ENCODE data around the gene CPSF6. TPM values are rescaled to one million over a fixed set of nuclear protein-coding genes. Genes with fewer than 3 reads are reported as not detected.

The CPSF6 gene
- total RNA-seq, 1 experiment from 2014 or later: 96.7 TPM

GRCh38 chr12:69239922-69240630 is 707 bp downstream of the CPSF6 start:
- BruUV-seq (replicated peaks): no TSS peak
- Histone ChIP-seq H2AFZ (ENCODE audit: low read length) (0 out of 2 replicates have a peak overlapping the region, but pooled peaks have one; percentile 13), H3K4me3 (ENCODE audit: low read length) (peak overlapping the region; percentile 100), H3K27ac (ENCODE audit: low read length) (peak overlapping the region; percentile 28), H3K79me2 (ENCODE audit: low read length) (peaks cover 56% of the 10 kb centered on the region), H3F3A (ENCODE audit: low read length, unreplicated experiment) (no peaks in the 10 kb centered on the region), H3K4me1 (ENCODE audit: insufficient read depth, low read length) (peaks cover 13% of the 10 kb centered on the region), H3K9me3 (ENCODE audit: low read length) (no peaks in the 10 kb centered on the region), H4K20me1 (ENCODE audit: low read length) (peaks cover 37% of the 10 kb centered on the region), H3K9me2 (replicated peaks; ENCODE audit: low read length) (no peaks in the 10 kb centered on the region), H3K9ac (ENCODE audit: low read length) (peak overlapping the region; percentile 95), H3K27me3 (ENCODE audit: low read length) (no peaks in the 10 kb centered on the region), H3K36me3 (ENCODE audit: low read depth, low read length) (no peaks in the 10 kb centered on the region; the same call in 1 of the 2 replicates), H3K4me2 (ENCODE audit: low read length) (peak overlapping the region; percentile 91)
- DNase-seq (peak; percentile 29), ATAC-seq (peak; percentile 48)
- TF ChIP-seq EZH2phosphoT487 (IDR thresholded peaks at IDR 0.05; ENCODE audit: borderline replicate concordance, low read length) (no peak), EZH2 (IDR thresholded peaks at IDR 0.05; ENCODE audit: low read length, unreplicated experiment) (no peak), CTCF (conservative IDR thresholded peaks at IDR 0.05; ENCODE audit: low read depth, low read length) (no peak)
- CTCF ChIA-PET: no interaction called here
- intact Hi-C loops (cut with micrococcal nuclease): loop anchor here (5.0 kb wide), 1 partner anchor 83 kb away; no protein-coding TSS in a partner anchor
- POLR2A ChIA-PET (ENCODE audit: unreplicated experiment): no interaction called here

GRCh38 chr12:69240631-69240995 is 1.2 kb downstream of the CPSF6 start:
- Histone ChIP-seq H4K20me1 (ENCODE audit: low read length) (peaks cover 42% of the 10 kb centered on the region), H3K27me3 (ENCODE audit: low read length) (no peaks in the 10 kb centered on the region), H3K4me2 (ENCODE audit: low read length) (peak overlapping the region; percentile 91), H3K36me3 (ENCODE audit: low read depth, low read length) (no peaks in the 10 kb centered on the region; the same call in 1 of the 2 replicates), H3K9ac (ENCODE audit: low read length) (peak overlapping the region; percentile 95), H3K27ac (ENCODE audit: low read length) (no peak overlapping the region), H3K9me2 (replicated peaks; ENCODE audit: low read length) (no peaks in the 10 kb centered on the region), H3K4me1 (ENCODE audit: insufficient read depth, low read length) (peaks cover 13% of the 10 kb centered on the region), H3F3A (ENCODE audit: low read length, unreplicated experiment) (no peaks in the 10 kb centered on the region), H3K79me2 (ENCODE audit: low read length) (peaks cover 62% of the 10 kb centered on the region), H3K9me3 (ENCODE audit: low read length) (no peaks in the 10 kb centered on the region), H3K4me3 (ENCODE audit: low read length) (peak overlapping the region; percentile 100), H2AFZ (ENCODE audit: low read length) (no peak overlapping the region)
- no TSS peak for BruUV-seq (replicated peaks)
- no peak for ATAC-seq
- intact Hi-C loops (cut with micrococcal nuclease): loop anchor here (5.0 kb wide), 1 partner anchor 83 kb away; no protein-coding TSS in a partner anchor
- ChIA-PET CTCF (no interaction called here), POLR2A (ENCODE audit: unreplicated experiment) (no interaction called here)
- TF ChIP-seq EZH2 (IDR thresholded peaks at IDR 0.05; ENCODE audit: low read length, unreplicated experiment) (no peak), CTCF (conservative IDR thresholded peaks at IDR 0.05; ENCODE audit: low read depth, low read length) (no peak), EZH2phosphoT487 (IDR thresholded peaks at IDR 0.05; ENCODE audit: borderline replicate concordance, low read length) (no peak)
- DNase-seq: no peak

Data from PC-3 (cell line).